GM18861 (cell line): ENCODE measurements around the gene SPAG16.

ENCODE experiments used
- ATAC-seq: cut with Tn5 transposase; IDR thresholded peaks from one replicate; pipeline ENCODE4 v1.9.1; 2021; ENCODE audit not compliant: unreplicated experiment

The SPAG16 gene

DNA sequence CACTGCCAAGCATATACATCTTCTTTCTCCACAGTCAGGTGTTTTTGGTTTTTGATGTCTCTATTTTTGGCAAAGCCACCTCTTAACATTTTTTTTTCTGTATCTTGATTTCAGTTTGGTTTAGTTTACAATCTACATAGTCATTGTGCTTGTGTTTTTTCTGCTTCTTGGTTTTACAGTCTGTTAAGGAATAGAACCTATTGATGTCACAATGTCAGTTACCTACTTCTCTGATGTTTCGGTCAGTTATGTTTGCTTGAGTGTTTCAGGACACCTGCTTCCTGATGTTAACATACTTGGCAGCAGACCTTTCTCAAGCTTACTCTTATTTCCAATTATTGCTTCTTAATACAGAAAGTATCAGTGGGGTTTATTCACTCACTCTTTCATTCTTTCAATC lies 253.3 kb downstream of the SPAG16 start:
- ATAC-seq, result no peak

DNA sequence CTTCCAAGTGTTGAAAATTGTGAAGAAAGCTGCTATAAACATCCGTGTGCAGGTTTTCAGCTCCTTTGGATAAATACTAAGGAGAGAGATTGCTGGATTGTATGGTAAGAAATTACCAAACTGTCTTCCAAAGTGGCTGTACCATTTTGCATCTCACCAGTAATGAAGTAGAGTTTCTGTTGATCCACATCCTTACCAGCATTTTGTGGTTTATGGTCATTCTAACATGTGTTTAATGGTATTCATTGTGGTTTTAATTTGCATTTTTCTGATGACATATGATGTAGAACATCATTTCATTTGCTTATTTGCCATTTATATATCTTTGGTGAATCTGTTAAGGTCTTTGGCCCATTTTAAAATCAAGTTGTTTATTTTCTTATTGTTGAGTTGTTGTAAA lies 260.7 kb downstream of the SPAG16 start:
- no peak for ATAC-seq

DNA sequence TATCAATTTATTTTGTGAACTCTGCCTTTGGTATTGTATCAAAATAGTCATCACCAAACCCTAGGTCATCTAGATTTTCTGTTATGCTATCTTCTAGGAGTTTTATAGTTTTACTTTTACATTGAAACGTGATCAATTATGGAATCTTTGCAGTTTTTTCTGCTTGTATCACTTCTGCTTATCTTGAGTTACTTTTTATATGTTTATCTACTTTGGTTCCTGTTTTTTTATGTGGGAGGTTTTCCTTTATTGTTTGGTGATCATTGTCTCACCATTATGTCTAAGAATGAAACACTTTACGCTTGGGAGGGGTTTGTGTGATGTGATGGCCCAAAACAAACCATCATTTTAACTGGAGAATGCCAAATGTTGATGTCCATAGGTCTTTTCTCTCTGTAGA lies 261.2 kb downstream of the SPAG16 start:
- no peak for ATAC-seq

DNA sequence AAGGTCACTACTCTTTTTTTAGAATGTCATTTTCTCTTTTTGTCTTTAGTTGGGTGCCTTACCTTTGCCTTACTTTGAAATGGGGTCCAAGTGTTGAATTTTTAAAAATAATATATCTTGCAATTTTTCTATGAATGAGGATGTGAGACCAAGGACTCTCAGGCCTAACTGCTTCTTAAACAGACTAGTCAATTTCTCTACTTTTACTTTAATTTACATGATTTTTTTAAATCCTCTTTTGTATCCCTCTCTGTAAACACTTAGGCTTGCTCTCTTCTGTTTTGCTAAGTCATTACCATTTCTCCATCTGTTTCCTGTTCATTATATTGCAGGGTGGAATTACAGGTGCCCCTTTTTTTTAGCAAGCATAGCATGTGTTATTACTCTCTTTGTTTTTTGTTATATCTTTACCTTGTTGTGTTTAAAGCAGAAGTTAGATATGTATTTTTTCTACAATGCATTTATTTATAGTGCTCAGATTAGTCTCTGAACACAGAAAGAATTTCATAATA lies 261.8 kb downstream of the SPAG16 start:
- no peak for ATAC-seq

DNA sequence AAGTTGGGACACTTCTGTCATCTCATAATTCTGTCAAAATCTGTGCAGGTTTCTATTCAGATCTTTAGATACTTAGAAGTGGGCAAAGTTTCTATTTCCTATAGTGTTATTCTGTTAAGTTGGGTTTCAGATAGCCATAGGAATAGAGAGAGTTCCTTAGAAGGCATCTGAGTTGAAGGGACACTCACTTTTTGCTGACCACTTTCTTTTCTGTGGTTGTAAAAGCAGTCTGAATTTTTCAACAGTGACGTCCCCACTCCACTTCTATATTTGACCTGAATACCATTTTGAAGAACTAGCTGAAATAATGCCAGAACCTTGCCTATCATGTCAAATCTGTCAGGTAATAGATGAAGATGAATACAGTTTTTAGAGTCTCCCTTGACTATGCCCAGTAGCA lies 267.3 kb downstream of the SPAG16 start:
- no peak for ATAC-seq

DNA sequence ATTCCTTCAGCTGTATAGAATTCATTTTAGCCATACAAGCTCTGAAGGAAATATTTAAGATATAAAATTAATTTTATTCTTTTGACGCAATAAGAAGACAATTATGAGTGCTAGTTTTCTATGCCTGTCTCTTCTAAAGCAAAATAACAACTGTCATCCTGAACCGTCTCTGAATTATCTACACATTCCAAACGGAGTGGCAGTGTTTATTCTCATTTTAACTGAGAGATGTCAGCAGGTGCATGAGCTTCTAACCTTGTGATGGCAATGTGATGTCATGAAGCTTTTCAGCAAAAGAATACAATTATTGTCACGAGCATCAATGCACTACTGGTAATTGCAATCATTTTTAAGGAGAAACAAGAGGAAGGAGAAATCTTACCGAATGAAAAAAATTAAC lies 274.8 kb downstream of the SPAG16 start:
- ATAC-seq, result no peak

DNA sequence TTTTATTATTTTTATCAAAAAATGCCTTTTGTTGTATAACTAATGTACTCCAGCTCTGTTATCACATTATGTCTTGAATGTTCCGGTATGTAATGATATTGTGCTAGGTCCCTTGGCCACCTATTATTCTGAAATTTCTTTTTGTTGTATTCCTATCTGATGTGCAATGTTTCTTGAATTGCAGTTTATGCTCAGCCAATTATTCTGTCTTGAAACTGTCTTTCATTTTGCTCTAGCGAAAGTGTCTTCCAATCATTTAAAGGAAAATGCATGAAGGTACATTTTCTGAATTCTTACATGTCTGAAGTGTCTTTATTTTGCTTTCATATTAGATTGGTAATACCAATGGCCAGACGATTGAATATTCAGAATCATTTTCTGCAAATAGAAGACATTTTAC lies 277.5 kb downstream of the SPAG16 start:
- ATAC-seq, result no peak

DNA sequence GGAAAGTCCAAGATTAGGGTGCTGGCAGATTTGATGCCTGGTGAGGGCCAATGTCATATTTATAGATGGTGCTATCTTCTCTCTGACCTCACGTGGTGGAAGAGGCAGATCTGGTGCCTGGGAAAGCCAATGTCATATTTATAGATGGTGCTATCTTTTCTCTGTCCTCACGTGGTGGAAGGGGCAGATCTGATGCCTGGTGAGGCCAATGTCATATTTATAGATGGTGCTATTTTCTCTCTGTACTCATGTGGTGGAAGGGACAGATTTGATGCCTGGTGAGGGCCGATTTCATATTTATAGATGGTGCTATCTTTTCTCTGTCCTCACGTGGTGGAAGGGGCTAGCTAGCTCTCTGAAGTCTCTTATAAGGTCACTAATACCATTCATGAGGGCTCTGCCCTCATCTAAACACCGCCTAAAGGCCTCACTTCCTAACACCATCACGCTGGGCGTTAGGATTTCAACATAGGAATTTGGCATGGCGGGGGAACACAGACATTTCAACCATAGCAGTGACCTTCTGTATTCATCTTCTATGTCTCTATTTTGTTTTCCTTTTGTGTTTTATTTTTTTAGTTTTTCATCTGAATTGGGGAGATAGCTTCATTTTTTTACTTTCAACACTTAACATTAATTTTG lies 278.4 kb downstream of the SPAG16 start:
- no peak for ATAC-seq

DNA sequence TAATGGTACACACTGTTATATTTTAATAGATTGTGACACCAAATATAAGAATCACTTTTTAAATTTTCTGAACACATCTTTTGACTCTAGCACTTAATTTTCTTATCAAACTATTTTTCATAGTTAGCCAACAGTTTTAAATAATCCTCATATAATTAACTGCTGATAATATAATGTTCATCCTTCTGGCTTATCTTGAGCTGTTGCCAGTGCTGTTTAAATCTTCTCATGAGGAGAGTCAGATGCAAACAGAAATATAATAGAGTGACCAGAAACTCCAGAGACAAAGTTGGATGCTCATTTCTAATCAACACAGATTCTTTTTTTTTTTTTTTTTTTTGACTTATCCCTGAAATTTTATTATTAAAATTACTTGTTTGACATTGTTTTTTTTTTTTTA lies 282.6 kb downstream of the SPAG16 start:
- no peak for ATAC-seq

DNA sequence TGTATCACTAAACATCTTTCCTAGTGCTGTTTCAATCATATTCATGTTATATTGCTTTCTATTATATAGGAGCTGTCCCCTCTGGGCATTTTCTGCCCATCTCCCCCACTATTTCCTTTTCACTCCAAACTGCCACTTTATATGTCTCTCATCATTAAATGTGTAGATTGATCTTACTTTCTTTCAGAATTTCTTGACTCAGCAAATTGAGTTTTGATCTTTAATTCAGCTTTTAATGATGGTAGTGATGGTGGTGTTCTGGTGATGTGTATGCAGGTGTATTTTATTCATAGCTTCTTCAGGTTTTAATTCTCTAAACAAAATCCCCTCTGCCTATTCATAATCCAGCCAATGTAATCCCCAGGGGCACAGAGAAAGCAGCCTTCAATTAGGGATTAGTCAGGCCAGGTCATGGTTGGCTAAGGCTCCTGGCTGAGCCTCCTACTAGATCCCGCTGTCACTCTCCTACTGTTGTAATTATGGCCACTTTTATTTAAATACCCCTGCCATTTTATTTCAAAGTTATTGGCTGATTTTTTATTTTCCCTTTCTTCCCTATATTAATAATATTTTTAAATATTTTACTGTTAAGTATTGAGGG lies 325.4 kb downstream of the SPAG16 start:
- no peak for ATAC-seq

DNA sequence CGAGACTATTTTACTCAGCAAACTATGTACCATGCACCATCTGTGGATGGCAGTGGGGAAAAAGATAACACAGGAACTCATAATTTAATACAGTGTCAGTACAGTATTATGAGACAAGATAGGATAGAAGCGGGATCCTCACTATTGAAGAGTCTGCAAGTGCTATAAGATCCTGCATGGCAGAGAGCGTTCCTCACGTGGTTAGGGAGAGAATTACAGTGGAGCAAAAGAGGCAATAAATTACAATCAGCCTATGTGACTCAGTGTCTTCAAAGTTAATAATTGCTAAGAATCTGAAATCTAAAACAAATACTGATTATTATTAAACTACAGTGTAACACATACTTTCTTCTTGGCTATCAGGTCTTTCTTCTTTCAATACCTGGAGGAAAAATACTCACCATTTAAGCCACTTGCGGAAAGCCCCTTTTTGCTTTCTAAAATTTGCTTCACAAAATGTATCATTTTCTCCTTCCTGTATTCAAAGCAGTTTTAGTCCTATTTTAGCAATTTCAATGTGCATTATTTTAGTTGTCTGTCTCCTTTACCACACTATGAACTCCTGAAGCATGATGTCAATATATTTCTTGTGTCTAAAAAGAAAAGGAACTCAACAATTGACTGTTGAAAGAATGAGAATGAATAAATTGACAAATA lies 342.9 kb downstream of the SPAG16 start:
- peak; percentile 65 for ATAC-seq

DNA sequence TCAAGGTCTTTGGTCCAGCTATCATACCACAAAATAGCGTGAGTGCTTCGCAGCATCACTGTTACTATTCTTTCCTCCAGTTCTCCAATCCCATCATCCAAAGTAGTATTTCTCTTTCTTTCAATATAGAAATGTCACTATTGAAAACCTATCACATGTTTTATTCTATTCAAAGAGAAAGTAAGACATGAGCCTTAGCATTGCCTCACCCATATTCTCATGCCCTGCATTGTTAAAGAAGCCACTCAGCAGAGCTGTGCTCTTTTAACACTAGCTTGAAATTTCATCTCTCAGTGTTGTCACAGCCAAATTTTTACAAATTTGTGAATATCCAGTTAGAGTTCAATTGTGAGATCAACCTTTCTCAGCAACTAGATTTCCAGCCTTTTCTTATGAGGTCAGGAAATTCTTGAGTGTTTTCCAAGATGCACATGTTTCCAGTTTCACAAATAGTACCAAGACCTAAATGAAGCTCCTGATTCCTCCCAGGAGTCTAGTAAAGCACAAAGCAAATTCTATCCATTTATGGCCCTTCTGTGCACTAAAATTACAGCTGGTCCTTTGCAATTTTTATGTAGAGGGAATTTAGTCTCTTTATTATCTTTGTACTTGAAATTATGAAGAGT lies 343.7 kb downstream of the SPAG16 start:
- ATAC-seq, result peak; percentile 24

DNA sequence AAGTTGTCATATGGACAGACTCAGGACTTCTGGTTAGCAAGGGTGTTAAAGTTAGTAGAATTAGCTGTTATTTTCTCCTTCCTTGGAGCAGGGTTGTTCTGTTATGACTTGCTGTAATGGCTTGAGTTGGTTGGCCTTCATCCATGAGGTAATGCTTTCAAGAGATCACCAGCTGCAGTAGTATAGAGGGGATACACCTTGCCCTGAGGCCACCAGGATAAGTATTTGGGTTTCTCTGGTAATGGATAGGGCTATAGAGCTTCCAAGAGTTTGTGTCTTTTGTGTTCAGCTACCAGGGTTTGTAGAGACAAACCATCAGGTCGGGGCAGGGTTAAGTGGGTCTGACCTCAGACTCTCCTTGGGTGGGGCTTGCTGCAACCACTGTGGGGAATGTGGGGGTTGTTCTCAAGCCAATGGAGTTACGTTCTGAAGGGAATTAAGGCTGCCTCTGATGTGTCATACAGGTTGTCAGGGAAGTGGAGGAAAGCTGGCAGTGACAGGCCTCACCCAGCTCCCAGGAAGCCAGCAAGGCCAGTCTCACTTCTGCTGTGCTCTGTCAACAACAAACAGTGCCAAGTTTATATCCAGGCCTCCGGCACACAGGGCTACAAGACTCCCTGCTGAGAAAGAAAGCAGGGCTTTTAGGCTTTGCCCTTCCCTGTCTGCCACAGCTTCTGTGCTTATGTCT lies 356.6 kb downstream of the SPAG16 start:
- no peak for ATAC-seq

DNA sequence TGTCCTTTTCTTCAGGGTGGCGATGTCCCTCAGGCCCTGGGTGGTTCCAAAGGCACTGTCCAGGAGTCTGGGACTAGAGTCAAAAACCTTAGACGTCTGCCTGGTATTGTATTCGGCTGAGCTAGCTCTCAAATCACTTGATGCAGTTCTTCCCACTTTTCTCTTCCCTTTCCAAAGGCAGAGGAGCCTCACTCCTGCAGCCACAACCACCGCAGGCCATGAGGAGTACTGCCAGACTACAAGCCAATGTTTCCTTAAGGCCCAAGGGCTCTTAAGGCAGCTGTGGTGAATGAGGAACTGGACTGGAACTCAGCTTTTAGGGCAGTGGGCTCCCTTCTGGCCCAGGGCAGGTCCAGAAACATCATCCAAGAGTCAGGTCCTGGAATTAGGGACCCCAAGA lies 360.7 kb downstream of the SPAG16 start:
- no peak for ATAC-seq

DNA sequence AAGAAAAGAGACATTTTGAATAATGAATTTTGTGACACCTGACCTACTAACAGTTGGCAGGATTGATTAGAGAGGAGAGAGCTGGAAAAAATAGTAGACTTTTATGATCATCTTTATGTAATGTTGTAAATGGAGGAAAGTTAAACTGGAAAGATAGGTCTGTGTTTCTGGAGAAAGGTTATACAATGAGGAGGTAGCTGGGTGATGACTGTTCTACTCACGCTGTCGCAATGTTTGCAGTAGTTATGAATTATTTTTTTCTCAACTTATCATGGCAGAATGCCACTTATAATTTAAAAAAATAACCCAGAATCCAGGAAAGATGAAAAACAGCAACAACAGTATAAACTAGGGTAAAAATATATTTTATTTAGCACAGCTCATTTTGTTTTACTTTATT lies 364.9 kb downstream of the SPAG16 start:
- ATAC-seq, result no peak

DNA sequence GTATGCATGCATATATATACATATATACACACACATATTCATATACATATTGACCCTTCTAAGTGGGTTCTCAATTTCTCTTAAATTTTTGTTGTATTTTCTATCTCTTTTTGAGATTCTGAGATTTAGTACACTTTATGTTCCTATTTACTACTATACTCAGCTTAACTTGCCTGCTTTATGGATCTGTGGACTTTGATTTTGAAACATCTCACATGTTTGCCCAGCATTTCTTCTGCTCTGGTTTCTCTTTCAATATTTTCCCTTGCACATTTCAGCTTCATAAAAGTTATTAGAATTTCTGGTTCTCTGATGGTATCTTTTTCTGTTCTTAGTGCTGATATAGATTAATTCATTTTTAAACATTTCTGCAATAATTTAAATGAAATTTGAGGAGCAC lies 380.6 kb downstream of the SPAG16 start:
- ATAC-seq, result no peak

DNA sequence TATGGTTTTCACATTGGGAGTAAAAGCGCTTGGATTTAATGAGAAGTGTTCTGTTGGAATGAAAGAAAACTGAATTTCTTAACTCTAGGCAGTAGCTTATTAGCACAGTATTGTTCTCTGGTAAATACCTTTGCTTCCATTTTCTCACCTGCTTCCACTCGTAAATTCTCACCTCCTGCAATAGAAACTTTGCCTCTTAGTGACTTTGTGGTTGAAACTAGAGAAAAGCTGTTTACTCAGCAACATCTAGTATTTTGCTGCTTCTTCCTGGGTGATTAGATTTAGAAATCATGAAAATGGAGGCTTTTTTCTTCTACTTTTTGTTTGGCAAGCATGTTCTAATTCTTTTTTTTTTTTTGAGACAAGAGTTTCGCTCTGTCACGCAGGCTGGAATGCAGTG lies 385.4 kb downstream of the SPAG16 start:
- no peak for ATAC-seq

DNA sequence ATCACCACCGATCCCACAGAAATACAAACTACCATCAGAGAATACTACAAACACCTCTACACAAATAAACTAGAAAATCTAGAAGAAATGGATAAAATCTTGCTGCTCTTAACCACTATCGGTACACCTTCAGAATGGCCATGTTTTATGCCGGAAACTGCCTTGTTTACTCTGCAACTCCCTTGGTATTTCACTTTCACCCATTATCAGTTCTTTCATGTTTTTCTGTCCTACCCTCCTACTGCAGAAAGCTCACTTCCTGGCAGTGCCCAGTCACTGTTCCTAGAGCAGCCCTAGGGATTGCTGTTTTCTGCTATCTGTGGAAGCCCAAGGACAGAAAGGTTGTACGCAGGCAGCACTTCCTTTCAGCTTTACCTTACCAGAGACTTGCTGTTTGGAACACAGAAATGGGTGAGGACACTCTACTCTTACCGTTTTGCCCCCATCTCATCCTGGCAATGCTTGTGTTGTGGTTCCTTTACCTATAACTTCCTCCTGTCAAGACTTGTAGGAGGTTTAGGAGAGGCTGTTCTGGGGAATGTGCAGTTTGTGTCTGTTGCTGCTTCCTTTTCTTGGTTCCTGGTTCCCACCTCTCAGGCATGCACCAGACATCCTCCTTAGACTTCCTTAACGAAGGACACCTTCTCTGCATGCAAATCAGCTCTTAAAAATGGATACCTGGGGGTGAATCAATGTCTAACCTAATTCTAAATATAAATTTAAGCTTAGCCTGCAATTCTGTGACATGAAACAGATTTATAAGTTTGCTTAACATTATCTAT lies 394.4 kb downstream of the SPAG16 start:
- ATAC-seq, result no peak

DNA sequence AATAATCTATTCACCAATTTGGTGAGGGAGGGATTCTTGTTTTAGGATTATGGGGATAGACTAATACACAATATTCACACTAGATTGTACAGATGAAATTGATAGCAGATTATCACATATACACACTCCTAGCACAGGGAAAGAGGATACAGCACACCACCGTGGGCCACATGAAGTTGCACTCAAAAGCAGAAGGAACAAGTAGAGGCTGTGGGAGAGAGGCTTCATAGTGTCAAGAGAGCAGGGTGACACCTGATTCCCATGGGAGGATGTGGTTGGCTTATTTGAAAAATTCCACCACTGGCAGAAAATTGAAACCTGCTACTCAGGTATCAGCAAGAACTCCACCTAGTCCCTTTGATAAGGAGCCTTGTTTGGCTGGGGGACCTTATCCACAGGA lies 395.6 kb downstream of the SPAG16 start:
- peak; percentile 45 for ATAC-seq

DNA sequence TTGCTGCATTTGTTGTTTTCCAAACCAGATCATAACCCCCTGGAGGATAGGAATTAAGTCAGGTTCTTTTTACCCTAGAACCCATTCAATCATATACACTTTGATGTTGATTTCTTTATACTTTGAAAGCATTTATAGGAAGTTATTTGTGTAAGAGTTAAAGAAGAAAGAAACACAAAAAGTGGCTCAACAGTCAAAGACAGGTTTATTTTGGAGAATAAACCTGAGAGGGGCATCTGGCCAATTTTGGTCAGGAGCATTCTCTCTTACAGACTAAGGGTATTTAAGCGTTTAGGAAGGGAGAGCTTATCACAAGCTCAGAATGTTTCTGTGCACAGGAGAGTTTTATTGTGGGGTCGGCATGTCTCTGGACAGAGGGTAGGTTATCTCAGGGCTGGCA lies 398.0 kb downstream of the SPAG16 start:
- no peak for ATAC-seq

DNA sequence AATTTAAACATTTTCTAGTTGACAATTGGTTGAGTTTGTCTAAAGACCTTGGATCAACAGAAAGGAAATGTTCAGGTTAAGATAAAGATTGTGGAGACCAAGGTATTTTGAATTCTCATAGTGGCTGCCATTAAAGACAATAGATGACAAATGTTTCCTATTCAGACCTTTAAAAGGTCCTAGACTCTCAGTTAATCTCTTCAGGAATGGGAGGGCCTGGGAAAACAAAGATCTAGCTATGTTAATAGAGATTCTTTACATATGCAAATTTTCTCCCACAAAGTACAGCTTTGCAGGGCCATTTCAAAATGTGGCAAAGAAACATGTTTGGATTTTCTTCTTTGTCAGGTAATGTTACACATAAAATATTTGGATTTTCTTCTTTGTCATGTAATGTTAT lies 403.9 kb downstream of the SPAG16 start:
- no peak for ATAC-seq
